ENCODE results near the gene ENPP5. TPM values are rescaled to one million over a fixed set of nuclear protein-coding genes. Genes with fewer than 3 reads are reported as not detected.

The ENPP5 gene
- total and polyA plus RNA-seq, 4 donors: 0.17 to 3.2 (median 0.57) TPM

- Histone ChIP-seq H3K36me3 (ENCODE audit: control insufficient read depth in 4 of 4, insufficient read depth in 3 of 4, low read depth in 1 of 4, low read length in 3 of 4) (no peaks in the 10 kb centered on the region), H3K4me3 (ENCODE audit: low read depth in 1 of 3, low read length in 3 of 3) (no peak overlapping the region), H3K4me1 (ENCODE audit: control insufficient read depth in 4 of 4, insufficient read depth in 4 of 4, low read length in 3 of 4) (no peaks in the 10 kb centered on the region), H3K27ac (ENCODE audit: low read depth in 1 of 2, low read length in 2 of 2) (no peak overlapping the region), H3K9me3 (ENCODE audit: control insufficient read depth in 4 of 4, low read length in 3 of 4) (no peaks in the 10 kb centered on the region), H3K27me3 (ENCODE audit: control insufficient read depth in 4 of 4, insufficient read depth in 4 of 4, low read length in 3 of 4) (peaks cover 0 to 6% (median 0%) of the 10 kb centered on the region in 4 donors), H3K9ac (ENCODE audit: low read depth in 1 of 2, low read length in 2 of 2) (no peak overlapping the region)
- TF ChIP-seq FOXA2 (IDR thresholded peaks at IDR 0.05) (no peak), ATF3 (IDR thresholded peaks at IDR 0.05) (no peak), JUND (IDR thresholded peaks at IDR 0.05) (no peak)
- DNase-seq (ENCODE audit: low spot score): no peak
- WGBS: 68% methylated on average over 1 of the region's 1 CpG
These were observed 15.8 kb upstream of the ENPP5 start for GRCh38 chr6:46186583-46186982.

DNA sequence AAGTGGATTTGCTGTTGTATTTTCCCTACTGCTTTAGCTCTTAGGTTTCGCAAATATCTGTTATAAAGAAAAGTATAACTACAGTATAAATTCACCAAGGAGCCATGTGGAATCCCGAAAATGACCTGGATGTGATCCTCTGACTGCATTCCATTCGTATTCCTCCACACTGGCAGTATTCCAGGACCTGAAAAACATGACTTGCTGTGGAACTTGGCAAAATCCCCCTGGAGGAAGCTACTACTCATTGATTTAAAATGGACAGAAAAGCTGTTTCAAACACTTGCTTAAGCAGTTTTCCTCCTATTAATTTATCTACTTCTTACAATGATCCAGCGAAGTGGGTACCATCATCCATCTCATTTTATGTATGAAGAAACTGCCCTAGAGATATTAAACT lies 13.3 kb upstream of the ENPP5 start:
- peaks cover 0 to 6% (median 0%) of the 10 kb centered on the region in 4 donors for H3K27me3 ChIP-seq (ENCODE audit: control insufficient read depth in 4 of 4, insufficient read depth in 4 of 4, low read length in 3 of 4)
- H3K27ac ChIP-seq (ENCODE audit: low read depth in 1 of 2, low read length in 2 of 2): no peak overlapping the region
- no peaks in the 10 kb centered on the region for H3K4me1 ChIP-seq (ENCODE audit: control insufficient read depth in 4 of 4, insufficient read depth in 4 of 4, low read length in 3 of 4)
- no peak for DNase-seq (ENCODE audit: low spot score)
- H3K36me3 ChIP-seq (ENCODE audit: control insufficient read depth in 4 of 4, insufficient read depth in 3 of 4, low read depth in 1 of 4, low read length in 3 of 4): no peaks in the 10 kb centered on the region
- no peak overlapping the region for H3K9ac ChIP-seq (ENCODE audit: low read depth in 1 of 2, low read length in 2 of 2)
- no peaks in the 10 kb centered on the region for H3K9me3 ChIP-seq (ENCODE audit: control insufficient read depth in 4 of 4, low read length in 3 of 4)
- no peak for TF ChIP-seq TAF1 (conservative IDR thresholded peaks at IDR 0.05)
- no peak for TF ChIP-seq YY1 (IDR thresholded peaks at IDR 0.05)
- TF ChIP-seq RXRA (IDR thresholded peaks at IDR 0.05): no peak
- no peak for TF ChIP-seq JUND (IDR thresholded peaks at IDR 0.05)
- TF ChIP-seq, protein P1, sequence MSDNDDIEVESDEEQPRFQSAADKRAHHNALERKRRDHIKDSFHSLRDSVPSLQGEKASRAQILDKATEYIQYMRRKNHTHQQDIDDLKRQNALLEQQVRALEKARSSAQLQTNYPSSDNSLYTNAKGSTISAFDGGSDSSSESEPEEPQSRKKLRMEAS (IDR thresholded peaks at IDR 0.05): no peak
- TF ChIP-seq RAD21 (IDR thresholded peaks at IDR 0.05): no peak
- TF ChIP-seq HNF4A (conservative IDR thresholded peaks at IDR 0.05): no peak
- H3K4me3 ChIP-seq (ENCODE audit: low read depth in 1 of 3, low read length in 3 of 3): no peak overlapping the region
- WGBS: 60% methylated on average over 4 of the region's 4 CpGs

- Histone ChIP-seq H3K27ac (ENCODE audit: low read depth in 1 of 2, low read length in 2 of 2) (no peak overlapping the region), H3K4me3 (ENCODE audit: low read depth in 1 of 3, low read length in 3 of 3) (no peak overlapping the region), H3K4me1 (ENCODE audit: control insufficient read depth in 4 of 4, insufficient read depth in 4 of 4, low read length in 3 of 4) (peaks cover 0 to under 1% (median 0%) of the 10 kb centered on the region in 4 donors), H3K9ac (ENCODE audit: low read depth in 1 of 2, low read length in 2 of 2) (no peak overlapping the region), H3K9me3 (ENCODE audit: control insufficient read depth in 4 of 4, low read length in 3 of 4) (no peaks in the 10 kb centered on the region), H3K27me3 (ENCODE audit: control insufficient read depth in 4 of 4, insufficient read depth in 4 of 4, low read length in 3 of 4) (no peaks in the 10 kb centered on the region), H3K36me3 (ENCODE audit: control insufficient read depth in 4 of 4, insufficient read depth in 3 of 4, low read depth in 1 of 4, low read length in 3 of 4) (no peaks in the 10 kb centered on the region)
- TF ChIP-seq JUND (IDR thresholded peaks at IDR 0.05) (no peak), ATF3 (IDR thresholded peaks at IDR 0.05) (no peak), FOXA2 (IDR thresholded peaks at IDR 0.05) (no peak), HNF4G (IDR thresholded peaks at IDR 0.05) (no peak), RXRA (IDR thresholded peaks at IDR 0.05) (no peak), SP1 (IDR thresholded peaks at IDR 0.05) (no peak), RAD21 (IDR thresholded peaks at IDR 0.05) (no peak), HNF4A (conservative IDR thresholded peaks at IDR 0.05) (no peak), GABPA (IDR thresholded peaks at IDR 0.05 in 1 of 2, conservative IDR thresholded peaks at IDR 0.05 in 1 of 2) (no peak), FOXA1 (IDR thresholded peaks at IDR 0.05) (no peak)
- TF ChIP-seq, protein P2, sequence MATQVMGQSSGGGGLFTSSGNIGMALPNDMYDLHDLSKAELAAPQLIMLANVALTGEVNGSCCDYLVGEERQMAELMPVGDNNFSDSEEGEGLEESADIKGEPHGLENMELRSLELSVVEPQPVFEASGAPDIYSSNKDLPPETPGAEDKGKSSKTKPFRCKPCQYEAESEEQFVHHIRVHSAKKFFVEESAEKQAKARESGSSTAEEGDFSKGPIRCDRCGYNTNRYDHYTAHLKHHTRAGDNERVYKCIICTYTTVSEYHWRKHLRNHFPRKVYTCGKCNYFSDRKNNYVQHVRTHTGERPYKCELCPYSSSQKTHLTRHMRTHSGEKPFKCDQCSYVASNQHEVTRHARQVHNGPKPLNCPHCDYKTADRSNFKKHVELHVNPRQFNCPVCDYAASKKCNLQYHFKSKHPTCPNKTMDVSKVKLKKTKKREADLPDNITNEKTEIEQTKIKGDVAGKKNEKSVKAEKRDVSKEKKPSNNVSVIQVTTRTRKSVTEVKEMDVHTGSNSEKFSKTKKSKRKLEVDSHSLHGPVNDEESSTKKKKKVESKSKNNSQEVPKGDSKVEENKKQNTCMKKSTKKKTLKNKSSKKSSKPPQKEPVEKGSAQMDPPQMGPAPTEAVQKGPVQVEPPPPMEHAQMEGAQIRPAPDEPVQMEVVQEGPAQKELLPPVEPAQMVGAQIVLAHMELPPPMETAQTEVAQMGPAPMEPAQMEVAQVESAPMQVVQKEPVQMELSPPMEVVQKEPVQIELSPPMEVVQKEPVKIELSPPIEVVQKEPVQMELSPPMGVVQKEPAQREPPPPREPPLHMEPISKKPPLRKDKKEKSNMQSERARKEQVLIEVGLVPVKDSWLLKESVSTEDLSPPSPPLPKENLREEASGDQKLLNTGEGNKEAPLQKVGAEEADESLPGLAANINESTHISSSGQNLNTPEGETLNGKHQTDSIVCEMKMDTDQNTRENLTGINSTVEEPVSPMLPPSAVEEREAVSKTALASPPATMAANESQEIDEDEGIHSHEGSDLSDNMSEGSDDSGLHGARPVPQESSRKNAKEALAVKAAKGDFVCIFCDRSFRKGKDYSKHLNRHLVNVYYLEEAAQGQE (IDR thresholded peaks at IDR 0.05): no peak
- TF ChIP-seq, protein P1 (IDR thresholded peaks at IDR 0.05): no peak
- TF ChIP-seq, protein P3, sequence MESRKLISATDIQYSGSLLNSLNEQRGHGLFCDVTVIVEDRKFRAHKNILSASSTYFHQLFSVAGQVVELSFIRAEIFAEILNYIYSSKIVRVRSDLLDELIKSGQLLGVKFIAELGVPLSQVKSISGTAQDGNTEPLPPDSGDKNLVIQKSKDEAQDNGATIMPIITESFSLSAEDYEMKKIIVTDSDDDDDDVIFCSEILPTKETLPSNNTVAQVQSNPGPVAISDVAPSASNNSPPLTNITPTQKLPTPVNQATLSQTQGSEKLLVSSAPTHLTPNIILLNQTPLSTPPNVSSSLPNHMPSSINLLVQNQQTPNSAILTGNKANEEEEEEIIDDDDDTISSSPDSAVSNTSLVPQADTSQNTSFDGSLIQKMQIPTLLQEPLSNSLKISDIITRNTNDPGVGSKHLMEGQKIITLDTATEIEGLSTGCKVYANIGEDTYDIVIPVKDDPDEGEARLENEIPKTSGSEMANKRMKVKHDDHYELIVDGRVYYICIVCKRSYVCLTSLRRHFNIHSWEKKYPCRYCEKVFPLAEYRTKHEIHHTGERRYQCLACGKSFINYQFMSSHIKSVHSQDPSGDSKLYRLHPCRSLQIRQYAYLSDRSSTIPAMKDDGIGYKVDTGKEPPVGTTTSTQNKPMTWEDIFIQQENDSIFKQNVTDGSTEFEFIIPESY (IDR thresholded peaks at IDR 0.05): no peak
- WGBS: 85% methylated on average over 3 of the region's 3 CpGs
- DNase-seq (ENCODE audit: low spot score): no peak
These were observed 5.2 kb upstream of the ENPP5 start for GRCh38 chr6:46175976-46176375.
